Measurements from ENCODE around the gene OR4C3. TPM values are rescaled to one million over a fixed set of nuclear protein-coding genes. Genes with fewer than 3 reads are reported as not detected.
A peak's percentile ranks its signal among the peaks of the same experiment; 100 is the strongest.
"Not testable (repeated sequence)": the region's sequence is repeated elsewhere in the genome, so short reads cannot be mapped to it uniquely, and the experiment has no call there.

The OR4C3 gene
- not detected in 2 replicates for total RNA-seq

- DNase-seq (ENCODE audit: low read depth); H3K27me3 ChIP-seq (ENCODE audit: control insufficient read depth, insufficient read depth, low read length); H3K36me3 ChIP-seq (ENCODE audit: control insufficient read depth, insufficient read depth, low read length); H3K4me3 ChIP-seq (ENCODE audit: low read depth, low read length); FAIRE-seq: not testable (repeated sequence)
These were observed at the start of gene OR4C3 for GRCh38 chr11:48324620-48325019. OR4C3 (plus strand) TSS chr11:48324920; CDS start chr11:48325022, 102 bp downstream.

- FAIRE-seq (no peak), DNase-seq (ENCODE audit: low read depth) (no peak)
- no peaks in the 10 kb centered on the region for H3K36me3 ChIP-seq (ENCODE audit: control insufficient read depth, insufficient read depth, low read length)
- H3K4me3 ChIP-seq (ENCODE audit: low read depth, low read length) = no peak within 1 kb of the TSS
- H3K27me3 ChIP-seq (ENCODE audit: control insufficient read depth, insufficient read depth, low read length) = no peaks in the 10 kb centered on the region
- TF ChIP-seq CTCF (IDR thresholded peaks at IDR 0.05; ENCODE audit: insufficient read depth, low read length, severe bottlenecking) = no peak
These were observed 18.8 kb upstream of the OR4C3 start, which contains the start of gene OR4S1 for GRCh38 chr11:48305923-48306322. OR4S1 (plus strand) TSS chr11:48306223; CDS start chr11:48306223, 0 bp downstream.

- Histone ChIP-seq H3K36me3 (ENCODE audit: control insufficient read depth, insufficient read depth, low read length) (no peaks in the 10 kb centered on the region), H3K4me3 (ENCODE audit: low read depth, low read length) (no peak overlapping the region), H3K27me3 (ENCODE audit: control insufficient read depth, insufficient read depth, low read length) (no peaks in the 10 kb centered on the region)
- DNase-seq (ENCODE audit: low read depth) = peak; percentile 38
- TF ChIP-seq CTCF (IDR thresholded peaks at IDR 0.05; ENCODE audit: insufficient read depth, low read length, severe bottlenecking) = peak; percentile 78
- no peak for FAIRE-seq
These were observed 16.8 kb upstream of the OR4C3 start for GRCh38 chr11:48307760-48308386.

GRCh38 chr11:48313590-48313989, 11.1 kb upstream of the OR4C3 start:
- H3K4me3 ChIP-seq (ENCODE audit: low read depth, low read length); DNase-seq (ENCODE audit: low read depth); H3K36me3 ChIP-seq (ENCODE audit: control insufficient read depth, insufficient read depth, low read length); H3K27me3 ChIP-seq (ENCODE audit: control insufficient read depth, insufficient read depth, low read length); FAIRE-seq: not testable (repeated sequence)

GRCh38 chr11:48319813-48320212, 4.9 kb upstream of the OR4C3 start:
- not testable (repeated sequence) for H3K4me3 ChIP-seq (ENCODE audit: low read depth, low read length); H3K27me3 ChIP-seq (ENCODE audit: control insufficient read depth, insufficient read depth, low read length); H3K36me3 ChIP-seq (ENCODE audit: control insufficient read depth, insufficient read depth, low read length); DNase-seq (ENCODE audit: low read depth)
- peak; percentile 92 for FAIRE-seq

GRCh38 chr11:48341466-48341865, 16.7 kb downstream of the OR4C3 start:
- H3K27me3 ChIP-seq (ENCODE audit: control insufficient read depth, insufficient read depth, low read length) = no peaks in the 10 kb centered on the region
- no peaks in the 10 kb centered on the region for H3K36me3 ChIP-seq (ENCODE audit: control insufficient read depth, insufficient read depth, low read length)
- TF ChIP-seq CTCF (IDR thresholded peaks at IDR 0.05; ENCODE audit: insufficient read depth, low read length, severe bottlenecking) = no peak
- DNase-seq (ENCODE audit: low read depth) (no peak), FAIRE-seq (no peak)
- H3K4me3 ChIP-seq (ENCODE audit: low read depth, low read length) = no peak overlapping the region

- FAIRE-seq; H3K36me3 ChIP-seq (ENCODE audit: control insufficient read depth, insufficient read depth, low read length); H3K4me3 ChIP-seq (ENCODE audit: low read depth, low read length); DNase-seq (ENCODE audit: low read depth); H3K27me3 ChIP-seq (ENCODE audit: control insufficient read depth, insufficient read depth, low read length): not testable (repeated sequence)
These were observed 17.8 kb downstream of the OR4C3 start for GRCh38 chr11:48342505-48342904.

GRCh38 chr11:48346286-48346685, 21.6 kb downstream of the OR4C3 start:
- not testable (repeated sequence) for H3K36me3 ChIP-seq (ENCODE audit: control insufficient read depth, insufficient read depth, low read length); FAIRE-seq; H3K27me3 ChIP-seq (ENCODE audit: control insufficient read depth, insufficient read depth, low read length); DNase-seq (ENCODE audit: low read depth); H3K4me3 ChIP-seq (ENCODE audit: low read depth, low read length)
